ENCODE results near the gene SAMHD1.
"Not testable (repeated sequence)": the region's sequence is repeated elsewhere in the genome, so short reads cannot be mapped to it uniquely, and the experiment has no call there.

SAMHD1 gene

DNA sequence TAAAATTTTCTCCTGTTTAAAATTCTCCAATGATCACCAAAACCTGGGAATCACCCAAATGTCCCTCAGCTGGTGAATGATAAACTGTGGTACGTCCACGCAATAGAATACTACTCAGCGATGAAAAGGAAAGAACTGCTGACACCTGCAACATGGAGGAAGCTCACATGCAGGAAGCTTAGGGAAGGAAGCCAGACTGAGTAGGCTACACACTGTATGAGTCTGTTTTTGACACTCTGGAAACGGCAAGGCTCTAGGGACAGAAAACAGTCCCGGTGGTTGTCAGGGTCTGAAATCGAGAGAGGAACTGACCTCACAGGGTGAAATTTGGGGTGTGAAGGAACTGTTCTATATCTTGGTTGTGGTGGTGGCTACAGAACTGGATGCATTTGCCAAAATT is 100.7 kb downstream of the SAMHD1 start:
- DNase-seq, result no peak

DNA sequence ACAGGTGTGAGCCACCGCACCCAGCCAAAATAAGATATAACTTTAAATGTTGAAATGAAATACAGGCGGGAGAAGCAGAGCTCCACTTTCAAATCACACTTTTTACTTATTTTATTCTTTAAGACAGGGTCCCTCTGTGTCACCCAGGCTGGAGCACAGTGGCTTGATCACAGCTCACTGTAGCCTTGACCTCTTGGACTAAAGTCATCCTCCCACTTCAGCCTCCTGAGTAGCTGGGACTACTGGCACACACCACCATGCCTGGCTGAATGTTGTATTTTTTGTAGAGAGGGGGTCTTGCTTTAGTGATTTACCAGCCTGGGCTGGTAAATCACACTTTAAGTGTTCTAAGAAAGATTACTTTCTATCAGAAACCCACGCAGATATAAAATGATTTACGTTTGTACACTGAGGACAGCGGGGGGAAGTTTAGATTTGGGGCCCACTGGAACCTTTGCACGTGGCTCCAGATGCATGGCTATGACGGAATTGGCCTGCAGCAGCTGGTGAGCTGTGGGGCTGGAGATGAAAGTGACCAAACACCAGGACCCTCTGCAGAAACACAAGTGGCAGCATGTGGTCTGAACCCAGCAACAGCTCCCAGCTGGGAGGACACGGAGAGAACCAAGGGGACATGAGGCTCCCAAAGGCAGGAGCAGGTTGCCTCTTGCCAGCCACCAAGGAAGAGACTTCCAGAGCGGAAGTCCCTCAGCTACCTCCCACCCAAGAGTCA is 102.0 kb downstream of the SAMHD1 start:
- no peak for DNase-seq

DNA sequence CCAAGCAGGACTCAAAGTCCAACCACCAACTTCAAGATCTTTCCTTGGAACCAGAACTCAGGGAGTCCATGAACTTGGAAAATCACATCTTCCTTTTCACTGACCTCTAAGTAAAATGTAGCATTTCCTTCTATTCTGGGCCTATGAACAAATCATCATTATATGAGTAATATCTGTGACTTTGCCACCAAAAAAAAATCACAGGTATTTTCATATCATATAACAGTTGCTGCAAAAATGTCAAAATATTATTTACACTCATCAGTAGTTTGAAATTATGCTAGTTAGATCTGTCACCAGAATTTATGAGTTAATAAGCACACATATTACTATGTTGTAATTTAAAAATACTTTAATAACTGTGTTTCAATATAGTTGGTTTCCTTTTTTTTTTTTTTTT is 102.8 kb downstream of the SAMHD1 start:
- DNase-seq, result no peak

DNA sequence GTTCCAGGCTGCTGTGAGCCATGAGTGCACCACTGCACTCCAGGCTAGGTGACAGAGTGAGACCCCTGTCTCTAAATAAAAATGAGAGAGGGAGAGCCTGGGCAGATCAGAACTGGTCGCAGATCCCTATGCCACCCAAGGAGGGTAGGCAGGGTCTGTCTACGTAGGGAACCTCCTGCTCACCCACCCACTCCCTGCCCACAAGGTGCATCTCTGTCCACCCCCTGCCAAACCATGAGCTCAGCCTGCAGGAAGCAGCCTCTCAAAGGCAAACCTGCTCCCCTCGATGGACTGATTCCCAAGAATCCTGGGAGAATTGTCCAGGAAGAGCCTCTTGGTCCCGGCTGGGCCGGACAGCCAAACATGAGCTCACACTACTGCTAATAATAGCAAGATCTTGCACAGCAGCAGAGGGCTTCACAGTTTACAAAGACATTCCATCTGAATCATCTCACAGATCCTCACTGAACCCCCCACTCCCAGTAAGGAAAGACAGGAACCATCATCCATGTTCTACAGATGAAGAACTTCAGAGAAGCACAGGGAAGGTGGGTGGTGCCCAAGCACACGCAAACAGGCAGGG is 103.3 kb downstream of the SAMHD1 start:
- DNase-seq, result no peak

DNA sequence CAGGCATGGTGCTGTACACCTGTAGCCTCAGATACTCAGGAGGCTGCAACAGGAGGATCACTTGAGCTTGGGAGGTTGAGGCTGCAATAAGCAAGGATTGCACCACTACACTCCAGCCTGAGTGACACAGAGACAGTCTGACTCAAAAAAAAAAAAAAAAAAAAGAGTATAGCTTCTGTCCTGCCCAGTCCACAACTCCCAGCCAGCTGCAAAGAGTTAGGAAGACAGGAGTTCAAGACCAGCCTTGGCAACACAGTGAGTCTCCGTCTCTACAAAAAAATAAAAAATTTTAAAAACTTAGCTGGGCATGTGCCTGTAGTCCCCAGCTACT is 103.8 kb downstream of the SAMHD1 start:
- DNase-seq, result no peak

DNA sequence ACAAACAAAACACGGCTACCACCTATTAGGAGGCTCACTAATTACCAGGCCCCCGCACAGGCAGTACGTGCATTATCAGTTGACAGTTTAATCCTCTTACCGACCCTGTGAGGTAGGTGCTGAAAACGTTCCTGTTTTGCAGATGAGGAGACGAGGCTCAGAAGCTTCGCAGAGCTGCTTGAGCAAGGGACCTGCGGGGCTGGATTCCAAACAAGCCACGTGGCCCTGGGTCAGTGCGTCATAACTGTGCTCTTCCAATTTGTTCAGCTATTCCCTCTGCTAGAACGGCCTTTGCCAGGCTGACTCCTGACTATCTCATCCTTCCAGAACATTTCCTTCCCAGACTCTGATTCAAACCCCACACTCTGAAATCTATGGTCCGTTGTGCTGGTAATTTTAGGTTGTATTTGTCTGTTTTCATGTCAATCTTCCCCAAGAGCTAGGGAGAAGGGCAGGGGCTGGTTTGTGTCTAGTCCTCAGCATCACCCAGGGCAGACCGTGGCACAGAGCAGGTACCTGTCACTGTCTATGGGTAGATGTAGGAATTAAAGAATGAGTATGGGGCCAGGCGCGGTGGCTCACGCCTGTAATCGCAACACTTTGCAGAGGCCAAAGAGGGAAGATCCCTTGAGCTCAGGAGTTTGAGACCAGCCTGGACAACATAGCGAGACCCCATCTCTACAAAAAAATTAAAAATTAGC is 104.3 kb downstream of the SAMHD1 start:
- DNase-seq, result no peak

DNA sequence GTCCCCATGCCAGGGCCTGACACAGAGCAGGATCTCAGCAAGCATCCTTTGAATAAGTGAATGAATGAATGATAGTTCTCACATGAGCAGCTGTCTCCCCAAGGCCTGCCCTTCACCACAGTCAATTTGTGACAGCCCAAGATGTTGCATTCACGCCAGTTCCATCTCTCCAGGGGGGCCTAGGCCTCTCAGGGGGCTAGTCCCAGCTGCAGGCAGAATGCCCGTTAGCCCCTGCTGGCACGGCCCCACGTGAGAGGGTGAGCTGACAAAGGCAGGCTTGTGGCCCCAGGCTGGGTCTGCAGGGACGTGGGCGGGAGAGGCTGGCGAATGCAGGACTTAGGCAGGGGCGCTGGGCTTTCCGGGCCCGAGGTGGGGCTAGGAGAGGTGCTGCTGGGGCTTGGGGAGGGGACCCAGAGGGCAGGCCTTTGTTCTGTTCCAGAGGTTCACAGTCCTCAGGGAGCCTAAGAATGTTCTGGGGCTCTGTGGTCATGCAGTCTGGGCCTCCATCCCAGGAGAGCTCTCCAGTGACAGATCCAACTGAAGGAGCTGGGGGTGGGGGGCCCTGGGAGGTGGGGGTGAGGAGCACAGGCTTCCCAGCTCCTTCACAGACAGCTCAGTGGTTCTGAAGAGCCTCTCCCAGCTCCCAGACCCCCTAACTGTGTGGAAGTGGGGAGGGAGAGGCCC is 106.1 kb downstream of the SAMHD1 start:
- DNase-seq, result no peak

DNA sequence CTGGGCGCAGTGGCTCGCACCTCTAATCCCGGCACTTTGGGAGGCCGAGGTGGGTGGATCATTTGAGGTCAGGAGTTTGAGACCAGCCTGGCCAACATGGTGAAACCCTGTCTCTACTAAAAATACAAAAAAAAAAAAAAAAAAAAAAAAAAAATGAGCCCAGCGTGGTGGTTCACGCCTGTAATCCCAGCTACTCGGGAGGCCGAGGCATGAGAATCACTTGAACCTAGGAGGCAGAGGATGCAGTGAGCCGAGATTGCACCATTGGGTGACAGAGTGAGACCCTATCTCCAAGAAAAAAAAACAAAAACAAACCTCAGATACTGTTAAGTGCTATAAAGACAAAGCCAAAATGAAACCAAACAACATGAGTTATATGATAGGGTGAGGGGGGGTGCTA is 110.5 kb downstream of the SAMHD1 start:
- DNase-seq, result not testable (repeated sequence)
